H1 (cell line): Measurements from ENCODE around the gene TRIM7. TPM values are rescaled to one million over a fixed set of nuclear protein-coding genes. Genes with fewer than 3 reads are reported as not detected.

ENCODE experiments used
- MAX ChIP-seq: IDR thresholded peaks from 2 replicates; pipeline ENCODE4 v1.6.1; 2012; ENCODE audit warnings: inconsistent platforms
- polyA plus RNA-seq, 7 experiments: library from polyadenylated mRNA; depleted of rRNA in 3 of 7; stranded (reverse) in 5 of 7; unstranded in 2 of 7; fragments of >200 nt in 5 of 7; fragments of 200-250 nt in 2 of 7; gene quantifications; 1 replicate in 5 of 7; 2 replicates in 1 of 7; 4 replicates in 1 of 7; pipeline versions ENCODE4 v1.2.1 to v1.2.3, GENCODE V29; 2011 to 2013; ENCODE audit warnings: missing spikeins in 2 of 7, mixed read lengths in 2 of 7
- total RNA-seq: library from RNA; stranded (reverse); fragmentation: NEBNext Ultra II Directional; extraction: Animal tissue kit (Norgen Biotek cat#: 25700); gene quantifications from 2 replicates; pipeline ENCODE4 v1.2.1, GENCODE V29; 2021

The TRIM7 gene
- total and polyA plus RNA-seq, 2 of the 8 experiments (the other 6 are each of a cell fraction or from before 2014, with no cell fraction given), result 0.36 to 0.47 TPM

- TF ChIP-seq MAX, result no peak
Observed at GRCh38 chr5:181159286-181160151, 45.5 kb downstream of the TRIM7 start (continued).
